HEK293 (cell line): Measurements from ENCODE around the gene BID.
"Not testable (repeated sequence)": the region's sequence is repeated elsewhere in the genome, so short reads cannot be mapped to it uniquely, and the experiment has no call there.

Experiments used
- CTCF ChIA-PET: fragments of 350-600 bp; formaldehyde crosslinking; extraction: SDS; loops from one replicate; lab custom pipeline; 2021; ENCODE audit warnings: antibody characterized with exemption; lab: Yijun Ruan, JAX
- POLR2A ChIA-PET: fragments of 300-600 bp; formaldehyde crosslinking; extraction: SDS; loops from one replicate; lab custom pipeline; 2020; ENCODE audit warnings: antibody characterized with exemption, inconsistent platforms; lab: Yijun Ruan, JAX
- H3K27ac ChIP-seq: fragments of 200-500 bp; sonication (Bioruptor generic); 2 replicates; pipeline ENCODE4 v1.5.1; 2014; ENCODE audit warnings: low read depth, low read length, control low read depth, inconsistent platforms; ENCODE audit errors: extremely low read depth
- H3K36me3 ChIP-seq, 2 experiments: fragments of 200-500 bp in 1 of 2; sonication (Bioruptor generic) in 1 of 2; 1 replicate in 1 of 2; 2 replicates in 1 of 2; pipeline ENCODE4 v1.5.1; 2014 to 2017; ENCODE audit warnings: inconsistent platforms in 2 of 2, low read length in 2 of 2; ENCODE audit not compliant: control insufficient read depth in 2 of 2, insufficient read depth in 1 of 2
- H3K4me1 ChIP-seq: fragments of 200-500 bp; sonication (Bioruptor generic); 2 replicates; pipeline ENCODE4 v1.5.1; 2014; ENCODE audit warnings: mild to moderate bottlenecking, low read length, inconsistent platforms; ENCODE audit not compliant: control insufficient read depth, insufficient read depth
- H3K4me3 ChIP-seq: 2 replicates; pipeline ENCODE4 v1.5.1; 2011; ENCODE audit warnings: low read depth, mild to moderate bottlenecking, control low read depth, low read length, moderate library complexity
- H3K9me3 ChIP-seq: fragments of 200-500 bp; sonication (Bioruptor generic); 2 replicates; pipeline ENCODE4 v1.5.1; 2014; ENCODE audit warnings: low read depth, low read length, inconsistent platforms; ENCODE audit not compliant: control insufficient read depth, insufficient read depth
- GLI4 ChIP-seq: fragments of 450-650 bp; formaldehyde crosslinking; IDR thresholded peaks from 2 replicates; pipeline ENCODE4 v1.5.1; 2016; ENCODE audit warnings: missing biosample characterization, missing genetic modification characterization
- TRIM28 ChIP-seq: IDR thresholded peaks from 2 replicates; pipeline ENCODE4 v1.6.1; 2011; ENCODE audit warnings: low read length, control low read depth, borderline replicate concordance
- WT1 ChIP-seq: fragments of 450-650 bp; formaldehyde crosslinking; IDR thresholded peaks from 2 replicates; pipeline ENCODE4 v1.5.1; 2016; ENCODE audit warnings: missing biosample characterization, missing genetic modification characterization
- ZBTB17 ChIP-seq: fragments of 450-650 bp; formaldehyde crosslinking; IDR thresholded peaks from 2 replicates; pipeline ENCODE4 v1.5.1; 2016; ENCODE audit warnings: missing biosample characterization, missing genetic modification characterization
- ZBTB7A ChIP-seq: fragments of 450-650 bp; formaldehyde crosslinking; IDR thresholded peaks from 2 replicates; pipeline ENCODE4 v1.5.1; 2016; ENCODE audit warnings: low read depth, missing biosample characterization, missing genetic modification characterization
- ZNF10 ChIP-seq: fragments of 450-650 bp; formaldehyde crosslinking; IDR thresholded peaks from 2 replicates; pipeline ENCODE4 v1.5.1; 2017; ENCODE audit warnings: missing biosample characterization, missing genetic modification characterization
- ZNF19 ChIP-seq: fragments of 450-650 bp; formaldehyde crosslinking; IDR thresholded peaks from 2 replicates; pipeline ENCODE4; 2016; ENCODE audit warnings: missing biosample characterization, missing genetic modification characterization, low read depth
- ZNF292 ChIP-seq: fragments of 450-650 bp; formaldehyde crosslinking; IDR thresholded peaks from 2 replicates; pipeline ENCODE4 v1.5.1; 2016; ENCODE audit warnings: low read depth, missing biosample characterization, missing genetic modification characterization, borderline replicate concordance
- ZNF48 ChIP-seq: fragments of 450-650 bp; formaldehyde crosslinking; IDR thresholded peaks from 2 replicates; pipeline ENCODE4 v1.5.1; 2016; ENCODE audit warnings: missing biosample characterization, missing genetic modification characterization
- ZNF596 ChIP-seq: fragments of 450-650 bp; IDR thresholded peaks from 2 replicates; pipeline ENCODE4 v1.5.0; 2018; ENCODE audit warnings: missing biosample characterization, mild to moderate bottlenecking, missing genetic modification characterization, moderate library complexity
- ZNF626 ChIP-seq: fragments of 450-650 bp; sonication (Bioruptor Pico); formaldehyde crosslinking; IDR thresholded peaks from 2 replicates; pipeline ENCODE4 v1.5.1; 2018; ENCODE audit warnings: missing biosample characterization, missing genetic modification characterization, inconsistent platforms
- TF ChIP-seq, protein P1 (sequence below): fragments of 450-650 bp; formaldehyde crosslinking; IDR thresholded peaks from 2 replicates; pipeline ENCODE4 v1.5.1; 2016; ENCODE audit warnings: missing biosample characterization, missing genetic modification characterization, borderline replicate concordance
- TF ChIP-seq, protein P2 (sequence below): fragments of 450-650 bp; formaldehyde crosslinking; IDR thresholded peaks from 2 replicates; pipeline ENCODE4 v1.5.1; 2016; ENCODE audit warnings: missing biosample characterization, missing genetic modification characterization, borderline replicate concordance
- TF ChIP-seq, protein P3 (sequence below): fragments of 450-650 bp; formaldehyde crosslinking; IDR thresholded peaks from 2 replicates; pipeline ENCODE4 v1.5.1; 2017; ENCODE audit warnings: missing biosample characterization, missing genetic modification characterization
- TF ChIP-seq, protein P4 (sequence below): fragments of 450-650 bp; formaldehyde crosslinking; IDR thresholded peaks from 2 replicates; pipeline ENCODE4 v1.5.1; 2016; ENCODE audit warnings: missing biosample characterization, missing genetic modification characterization
- TF ChIP-seq, protein P5 (sequence below): fragments of 450-650 bp; formaldehyde crosslinking; IDR thresholded peaks from 2 replicates; pipeline ENCODE4 v1.5.1; 2016; ENCODE audit warnings: missing biosample characterization, missing genetic modification characterization
- TF ChIP-seq, protein P6 (sequence below): fragments of 450-650 bp; formaldehyde crosslinking; IDR thresholded peaks from 2 replicates; pipeline ENCODE4 v1.5.1; 2016; ENCODE audit warnings: missing biosample characterization, missing genetic modification characterization
- TF ChIP-seq, protein P7 (sequence below): fragments of 450-650 bp; formaldehyde crosslinking; IDR thresholded peaks from 2 replicates; pipeline ENCODE4 v1.5.1; 2017; ENCODE audit warnings: missing biosample characterization, missing genetic modification characterization
- TF ChIP-seq, protein P8 (sequence below): fragments of 450-650 bp; formaldehyde crosslinking; IDR thresholded peaks from 2 replicates; pipeline ENCODE4 v1.5.1; 2016; ENCODE audit warnings: missing biosample characterization, missing genetic modification characterization

Gene BID

DNA sequence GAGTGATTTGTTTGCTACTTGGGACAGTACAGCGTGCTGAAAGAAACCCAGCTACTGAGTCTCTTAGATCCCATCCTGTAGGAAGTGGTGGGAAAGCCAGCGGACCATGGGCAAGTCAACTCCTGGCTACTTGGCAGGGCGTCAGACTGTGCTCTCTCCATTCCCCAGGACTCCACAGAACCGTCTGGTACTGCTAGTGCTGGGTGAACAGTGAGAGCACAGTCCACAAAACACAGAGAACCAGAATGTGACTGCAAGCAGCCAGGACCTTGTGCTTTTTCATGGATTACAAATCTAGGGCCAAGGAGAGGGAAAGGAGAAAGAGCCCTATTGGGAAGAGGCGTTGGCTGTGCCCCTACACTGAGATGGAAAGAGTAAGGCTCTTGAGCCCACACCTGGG lies 10.2 kb downstream of the BID start:
- H3K4me1 ChIP-seq, result no peaks in the 10 kb centered on the region
- no peak overlapping the region for H3K27ac ChIP-seq
- TF ChIP-seq, protein P1, sequence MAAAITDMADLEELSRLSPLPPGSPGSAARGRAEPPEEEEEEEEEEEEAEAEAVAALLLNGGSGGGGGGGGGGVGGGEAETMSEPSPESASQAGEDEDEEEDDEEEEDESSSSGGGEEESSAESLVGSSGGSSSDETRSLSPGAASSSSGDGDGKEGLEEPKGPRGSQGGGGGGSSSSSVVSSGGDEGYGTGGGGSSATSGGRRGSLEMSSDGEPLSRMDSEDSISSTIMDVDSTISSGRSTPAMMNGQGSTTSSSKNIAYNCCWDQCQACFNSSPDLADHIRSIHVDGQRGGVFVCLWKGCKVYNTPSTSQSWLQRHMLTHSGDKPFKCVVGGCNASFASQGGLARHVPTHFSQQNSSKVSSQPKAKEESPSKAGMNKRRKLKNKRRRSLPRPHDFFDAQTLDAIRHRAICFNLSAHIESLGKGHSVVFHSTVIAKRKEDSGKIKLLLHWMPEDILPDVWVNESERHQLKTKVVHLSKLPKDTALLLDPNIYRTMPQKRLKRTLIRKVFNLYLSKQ, result no peak
- TF ChIP-seq ZNF48 (no peak), ZBTB7A (no peak), ZNF292 (tag by site-specific recombination) (no peak), WT1 (tag by site-specific recombination) (no peak), TRIM28 (no peak), ZBTB17 (tag by site-specific recombination) (no peak), ZNF10 (tag by site-specific recombination) (no peak), ZNF596 (tag by site-specific recombination) (no peak), ZNF626 (tag by site-specific recombination) (no peak), ZNF19 (tag by site-specific recombination) (no peak), GLI4 (tag by site-specific recombination) (no peak)
- TF ChIP-seq, protein P2, sequence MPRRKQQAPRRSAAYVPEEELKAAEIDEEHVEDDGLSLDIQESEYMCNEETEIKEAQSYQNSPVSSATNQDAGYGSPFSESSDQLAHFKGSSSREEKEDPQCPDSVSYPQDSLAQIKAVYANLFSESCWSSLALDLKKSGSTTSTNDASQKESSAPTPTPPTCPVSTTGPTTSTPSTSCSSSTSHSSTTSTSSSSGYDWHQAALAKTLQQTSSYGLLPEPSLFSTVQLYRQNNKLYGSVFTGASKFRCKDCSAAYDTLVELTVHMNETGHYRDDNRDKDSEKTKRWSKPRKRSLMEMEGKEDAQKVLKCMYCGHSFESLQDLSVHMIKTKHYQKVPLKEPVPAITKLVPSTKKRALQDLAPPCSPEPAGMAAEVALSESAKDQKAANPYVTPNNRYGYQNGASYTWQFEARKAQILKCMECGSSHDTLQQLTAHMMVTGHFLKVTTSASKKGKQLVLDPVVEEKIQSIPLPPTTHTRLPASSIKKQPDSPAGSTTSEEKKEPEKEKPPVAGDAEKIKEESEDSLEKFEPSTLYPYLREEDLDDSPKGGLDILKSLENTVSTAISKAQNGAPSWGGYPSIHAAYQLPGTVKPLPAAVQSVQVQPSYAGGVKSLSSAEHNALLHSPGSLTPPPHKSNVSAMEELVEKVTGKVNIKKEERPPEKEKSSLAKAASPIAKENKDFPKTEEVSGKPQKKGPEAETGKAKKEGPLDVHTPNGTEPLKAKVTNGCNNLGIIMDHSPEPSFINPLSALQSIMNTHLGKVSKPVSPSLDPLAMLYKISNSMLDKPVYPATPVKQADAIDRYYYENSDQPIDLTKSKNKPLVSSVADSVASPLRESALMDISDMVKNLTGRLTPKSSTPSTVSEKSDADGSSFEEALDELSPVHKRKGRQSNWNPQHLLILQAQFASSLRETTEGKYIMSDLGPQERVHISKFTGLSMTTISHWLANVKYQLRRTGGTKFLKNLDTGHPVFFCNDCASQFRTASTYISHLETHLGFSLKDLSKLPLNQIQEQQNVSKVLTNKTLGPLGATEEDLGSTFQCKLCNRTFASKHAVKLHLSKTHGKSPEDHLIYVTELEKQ (tag by site-specific recombination), result no peak
- TF ChIP-seq, protein P3, sequence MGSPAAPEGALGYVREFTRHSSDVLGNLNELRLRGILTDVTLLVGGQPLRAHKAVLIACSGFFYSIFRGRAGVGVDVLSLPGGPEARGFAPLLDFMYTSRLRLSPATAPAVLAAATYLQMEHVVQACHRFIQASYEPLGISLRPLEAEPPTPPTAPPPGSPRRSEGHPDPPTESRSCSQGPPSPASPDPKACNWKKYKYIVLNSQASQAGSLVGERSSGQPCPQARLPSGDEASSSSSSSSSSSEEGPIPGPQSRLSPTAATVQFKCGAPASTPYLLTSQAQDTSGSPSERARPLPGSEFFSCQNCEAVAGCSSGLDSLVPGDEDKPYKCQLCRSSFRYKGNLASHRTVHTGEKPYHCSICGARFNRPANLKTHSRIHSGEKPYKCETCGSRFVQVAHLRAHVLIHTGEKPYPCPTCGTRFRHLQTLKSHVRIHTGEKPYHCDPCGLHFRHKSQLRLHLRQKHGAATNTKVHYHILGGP (tag by site-specific recombination), result no peak
- TF ChIP-seq, protein P4, sequence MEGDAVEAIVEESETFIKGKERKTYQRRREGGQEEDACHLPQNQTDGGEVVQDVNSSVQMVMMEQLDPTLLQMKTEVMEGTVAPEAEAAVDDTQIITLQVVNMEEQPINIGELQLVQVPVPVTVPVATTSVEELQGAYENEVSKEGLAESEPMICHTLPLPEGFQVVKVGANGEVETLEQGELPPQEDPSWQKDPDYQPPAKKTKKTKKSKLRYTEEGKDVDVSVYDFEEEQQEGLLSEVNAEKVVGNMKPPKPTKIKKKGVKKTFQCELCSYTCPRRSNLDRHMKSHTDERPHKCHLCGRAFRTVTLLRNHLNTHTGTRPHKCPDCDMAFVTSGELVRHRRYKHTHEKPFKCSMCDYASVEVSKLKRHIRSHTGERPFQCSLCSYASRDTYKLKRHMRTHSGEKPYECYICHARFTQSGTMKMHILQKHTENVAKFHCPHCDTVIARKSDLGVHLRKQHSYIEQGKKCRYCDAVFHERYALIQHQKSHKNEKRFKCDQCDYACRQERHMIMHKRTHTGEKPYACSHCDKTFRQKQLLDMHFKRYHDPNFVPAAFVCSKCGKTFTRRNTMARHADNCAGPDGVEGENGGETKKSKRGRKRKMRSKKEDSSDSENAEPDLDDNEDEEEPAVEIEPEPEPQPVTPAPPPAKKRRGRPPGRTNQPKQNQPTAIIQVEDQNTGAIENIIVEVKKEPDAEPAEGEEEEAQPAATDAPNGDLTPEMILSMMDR (tag by site-specific recombination), result no peak
- TF ChIP-seq, protein P5, sequence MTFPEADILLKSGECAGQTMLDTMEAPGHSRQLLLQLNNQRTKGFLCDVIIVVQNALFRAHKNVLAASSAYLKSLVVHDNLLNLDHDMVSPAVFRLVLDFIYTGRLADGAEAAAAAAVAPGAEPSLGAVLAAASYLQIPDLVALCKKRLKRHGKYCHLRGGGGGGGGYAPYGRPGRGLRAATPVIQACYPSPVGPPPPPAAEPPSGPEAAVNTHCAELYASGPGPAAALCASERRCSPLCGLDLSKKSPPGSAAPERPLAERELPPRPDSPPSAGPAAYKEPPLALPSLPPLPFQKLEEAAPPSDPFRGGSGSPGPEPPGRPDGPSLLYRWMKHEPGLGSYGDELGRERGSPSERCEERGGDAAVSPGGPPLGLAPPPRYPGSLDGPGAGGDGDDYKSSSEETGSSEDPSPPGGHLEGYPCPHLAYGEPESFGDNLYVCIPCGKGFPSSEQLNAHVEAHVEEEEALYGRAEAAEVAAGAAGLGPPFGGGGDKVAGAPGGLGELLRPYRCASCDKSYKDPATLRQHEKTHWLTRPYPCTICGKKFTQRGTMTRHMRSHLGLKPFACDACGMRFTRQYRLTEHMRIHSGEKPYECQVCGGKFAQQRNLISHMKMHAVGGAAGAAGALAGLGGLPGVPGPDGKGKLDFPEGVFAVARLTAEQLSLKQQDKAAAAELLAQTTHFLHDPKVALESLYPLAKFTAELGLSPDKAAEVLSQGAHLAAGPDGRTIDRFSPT (tag by site-specific recombination), result no peak
- TF ChIP-seq, protein P6, sequence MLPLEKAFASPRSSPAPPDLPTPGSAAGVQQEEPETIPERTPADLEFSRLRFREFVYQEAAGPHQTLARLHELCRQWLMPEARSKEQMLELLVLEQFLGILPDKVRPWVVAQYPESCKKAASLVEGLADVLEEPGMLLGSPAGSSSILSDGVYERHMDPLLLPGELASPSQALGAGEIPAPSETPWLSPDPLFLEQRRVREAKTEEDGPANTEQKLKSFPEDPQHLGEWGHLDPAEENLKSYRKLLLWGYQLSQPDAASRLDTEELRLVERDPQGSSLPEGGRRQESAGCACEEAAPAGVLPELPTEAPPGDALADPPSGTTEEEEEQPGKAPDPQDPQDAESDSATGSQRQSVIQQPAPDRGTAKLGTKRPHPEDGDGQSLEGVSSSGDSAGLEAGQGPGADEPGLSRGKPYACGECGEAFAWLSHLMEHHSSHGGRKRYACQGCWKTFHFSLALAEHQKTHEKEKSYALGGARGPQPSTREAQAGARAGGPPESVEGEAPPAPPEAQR (tag by site-specific recombination), result no peak
- TF ChIP-seq, protein P7, sequence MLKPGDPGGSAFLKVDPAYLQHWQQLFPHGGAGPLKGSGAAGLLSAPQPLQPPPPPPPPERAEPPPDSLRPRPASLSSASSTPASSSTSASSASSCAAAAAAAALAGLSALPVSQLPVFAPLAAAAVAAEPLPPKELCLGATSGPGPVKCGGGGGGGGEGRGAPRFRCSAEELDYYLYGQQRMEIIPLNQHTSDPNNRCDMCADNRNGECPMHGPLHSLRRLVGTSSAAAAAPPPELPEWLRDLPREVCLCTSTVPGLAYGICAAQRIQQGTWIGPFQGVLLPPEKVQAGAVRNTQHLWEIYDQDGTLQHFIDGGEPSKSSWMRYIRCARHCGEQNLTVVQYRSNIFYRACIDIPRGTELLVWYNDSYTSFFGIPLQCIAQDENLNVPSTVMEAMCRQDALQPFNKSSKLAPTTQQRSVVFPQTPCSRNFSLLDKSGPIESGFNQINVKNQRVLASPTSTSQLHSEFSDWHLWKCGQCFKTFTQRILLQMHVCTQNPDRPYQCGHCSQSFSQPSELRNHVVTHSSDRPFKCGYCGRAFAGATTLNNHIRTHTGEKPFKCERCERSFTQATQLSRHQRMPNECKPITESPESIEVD (tag by site-specific recombination), result no peak
- TF ChIP-seq, protein P8, sequence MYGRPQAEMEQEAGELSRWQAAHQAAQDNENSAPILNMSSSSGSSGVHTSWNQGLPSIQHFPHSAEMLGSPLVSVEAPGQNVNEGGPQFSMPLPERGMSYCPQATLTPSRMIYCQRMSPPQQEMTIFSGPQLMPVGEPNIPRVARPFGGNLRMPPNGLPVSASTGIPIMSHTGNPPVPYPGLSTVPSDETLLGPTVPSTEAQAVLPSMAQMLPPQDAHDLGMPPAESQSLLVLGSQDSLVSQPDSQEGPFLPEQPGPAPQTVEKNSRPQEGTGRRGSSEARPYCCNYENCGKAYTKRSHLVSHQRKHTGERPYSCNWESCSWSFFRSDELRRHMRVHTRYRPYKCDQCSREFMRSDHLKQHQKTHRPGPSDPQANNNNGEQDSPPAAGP (tag by site-specific recombination), result no peak
- H3K4me3 ChIP-seq, result no peak overlapping the region
- no peaks in the 10 kb centered on the region for H3K9me3 ChIP-seq
- CTCF ChIA-PET, result no interaction called here
- POLR2A ChIA-PET, result no interaction called here
- no peaks in the 10 kb centered on the region; a peak in 1 of 3 replicates for H3K36me3 ChIP-seq

DNA sequence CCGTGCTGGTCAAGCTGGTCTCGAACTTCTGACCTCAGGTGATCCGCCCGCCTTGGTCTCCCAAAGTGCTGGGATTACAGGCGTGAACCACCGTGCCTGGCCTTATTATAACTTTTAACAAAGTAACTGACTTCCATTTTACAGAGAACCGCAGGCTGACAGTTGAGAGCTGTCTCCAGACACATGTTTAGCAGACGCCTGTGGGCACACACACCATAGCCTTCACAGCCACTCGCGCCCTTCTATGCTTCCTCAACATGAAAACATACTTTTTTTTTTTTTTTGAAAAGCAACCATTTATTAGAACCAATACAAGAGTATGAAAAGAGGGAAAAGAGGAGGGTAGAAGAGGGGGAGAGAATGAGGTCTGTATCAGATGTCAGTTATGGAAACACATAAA lies 10.8 kb downstream of the BID start:
- POLR2A ChIA-PET, result interaction anchor here (1.0 kb wide), 1 partner anchor 9 kb away, joined by 4 read pairs; no protein-coding TSS in a partner anchor
- CTCF ChIA-PET, H3K4me1 ChIP-seq: not testable (repeated sequence)

More for the DNA sequence above, 10.8 kb downstream of the BID start:
- not testable (repeated sequence) for H3K9me3 ChIP-seq, H3K36me3 ChIP-seq, H3K4me3 ChIP-seq, H3K27ac ChIP-seq
